Astrocyte (in vitro differentiated cells and primary cell): ENCODE measurements around the gene AKT3.

Source experiments
- EZH2 ChIP-seq: IDR thresholded peaks from 2 replicates; pipeline ENCODE4 v1.6.1; 2012; ENCODE audit warnings: mild to moderate bottlenecking, low read length, inconsistent platforms; ENCODE audit not compliant: insufficient read depth
- TF ChIP-seq, protein P1 (sequence below): IDR thresholded peaks from 2 replicates; pipeline ENCODE4 v1.5.1; 2011; ENCODE audit warnings: low read depth, mild to moderate bottlenecking, inconsistent platforms, low read length, moderate library complexity; ENCODE audit not compliant: insufficient read depth

DNA sequence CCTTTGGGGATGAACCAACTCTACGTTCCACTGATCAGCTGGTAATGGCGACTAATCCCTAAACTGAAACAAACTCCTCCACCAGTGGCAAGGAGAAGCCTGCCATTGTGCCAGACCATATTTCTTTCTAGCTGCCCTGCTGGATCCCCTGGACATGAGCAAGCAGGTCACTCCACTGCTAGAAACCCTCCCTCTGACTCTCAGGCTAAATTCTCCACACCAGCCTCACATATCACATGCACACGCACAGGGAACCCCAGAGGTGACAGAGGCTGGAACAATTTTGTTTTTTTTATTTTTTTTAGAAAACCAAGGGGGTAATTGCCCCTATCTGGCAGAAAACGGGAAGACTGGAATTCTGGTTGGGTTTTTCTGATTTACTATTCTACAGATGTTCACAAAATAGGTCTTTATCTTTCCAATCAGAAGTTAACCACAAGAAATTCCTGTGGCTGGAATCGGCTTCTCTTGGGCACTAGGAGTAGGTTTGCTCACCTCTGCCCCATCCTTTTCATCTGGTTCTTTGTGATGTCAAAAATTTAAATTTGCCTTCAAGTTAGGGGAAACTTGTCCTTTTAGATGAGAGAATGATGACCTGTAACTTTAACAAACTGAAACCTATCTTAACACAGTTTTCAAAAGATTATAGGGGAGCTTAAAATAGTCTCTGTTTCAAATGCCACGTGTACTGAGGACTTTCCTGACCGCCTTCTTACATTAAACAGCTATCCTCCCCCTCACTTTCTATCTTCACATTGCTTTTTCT, 336.1 kb downstream of the AKT3 start:
- TF ChIP-seq EZH2, result no peak
- TF ChIP-seq, protein P1, sequence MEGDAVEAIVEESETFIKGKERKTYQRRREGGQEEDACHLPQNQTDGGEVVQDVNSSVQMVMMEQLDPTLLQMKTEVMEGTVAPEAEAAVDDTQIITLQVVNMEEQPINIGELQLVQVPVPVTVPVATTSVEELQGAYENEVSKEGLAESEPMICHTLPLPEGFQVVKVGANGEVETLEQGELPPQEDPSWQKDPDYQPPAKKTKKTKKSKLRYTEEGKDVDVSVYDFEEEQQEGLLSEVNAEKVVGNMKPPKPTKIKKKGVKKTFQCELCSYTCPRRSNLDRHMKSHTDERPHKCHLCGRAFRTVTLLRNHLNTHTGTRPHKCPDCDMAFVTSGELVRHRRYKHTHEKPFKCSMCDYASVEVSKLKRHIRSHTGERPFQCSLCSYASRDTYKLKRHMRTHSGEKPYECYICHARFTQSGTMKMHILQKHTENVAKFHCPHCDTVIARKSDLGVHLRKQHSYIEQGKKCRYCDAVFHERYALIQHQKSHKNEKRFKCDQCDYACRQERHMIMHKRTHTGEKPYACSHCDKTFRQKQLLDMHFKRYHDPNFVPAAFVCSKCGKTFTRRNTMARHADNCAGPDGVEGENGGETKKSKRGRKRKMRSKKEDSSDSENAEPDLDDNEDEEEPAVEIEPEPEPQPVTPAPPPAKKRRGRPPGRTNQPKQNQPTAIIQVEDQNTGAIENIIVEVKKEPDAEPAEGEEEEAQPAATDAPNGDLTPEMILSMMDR, result no peak
